ENCODE measurements around the gene TMPRSS11E. TPM values are rescaled to one million over a fixed set of nuclear protein-coding genes. Genes with fewer than 3 reads are reported as not detected.

Gene TMPRSS11E
- polyA plus RNA-seq, 1 experiment, result not detected

GRCh38 chr4:68461790-68462189 is 14.5 kb downstream of the TMPRSS11E start:
- TF ChIP-seq CTCF (IDR thresholded peaks at IDR 0.05; ENCODE audit: low read depth, low read length), result no peak
- Histone ChIP-seq H3K27me3 (ENCODE audit: control insufficient read depth, insufficient read depth, low read length) (no peaks in the 10 kb centered on the region), H3K4me3 (ENCODE audit: low read depth, low read length) (no peak overlapping the region), H3K27ac (ENCODE audit: low read depth, low read length) (no peak overlapping the region), H3K9me3 (ENCODE audit: control insufficient read depth, insufficient read depth, low read length) (no peaks in the 10 kb centered on the region)
- POLR2A ChIA-PET, result no interaction called here
- CTCF ChIA-PET, result interaction anchor here (2.4 kb wide), 1 partner anchor 37 kb away, joined by 10 read pairs; no protein-coding TSS in a partner anchor
- no peak for DNase-seq (ENCODE audit: low read depth, low spot score)

GRCh38 chr4:68462691-68463090 is 15.4 kb downstream of the TMPRSS11E start:
- no peak for TF ChIP-seq CTCF (IDR thresholded peaks at IDR 0.05; ENCODE audit: low read depth, low read length)
- Histone ChIP-seq H3K27me3 (ENCODE audit: control insufficient read depth, insufficient read depth, low read length) (no peaks in the 10 kb centered on the region), H3K9me3 (ENCODE audit: control insufficient read depth, insufficient read depth, low read length) (no peaks in the 10 kb centered on the region), H3K4me3 (ENCODE audit: low read depth, low read length) (no peak overlapping the region), H3K27ac (ENCODE audit: low read depth, low read length) (no peak overlapping the region)
- ChIA-PET POLR2A (no interaction called here), CTCF (interaction anchor here (2.4 kb wide), 1 partner anchor 36 kb away, joined by 10 read pairs; no protein-coding TSS in a partner anchor)
- no peak for DNase-seq (ENCODE audit: low read depth, low spot score)

GRCh38 chr4:68463796-68464195 is 16.5 kb downstream of the TMPRSS11E start:
- peak; percentile 6 for DNase-seq (ENCODE audit: low read depth, low spot score)
- ChIA-PET CTCF (interaction anchor here (1.4 kb wide), 1 partner anchor 34 kb away, joined by 3 read pairs; no protein-coding TSS in a partner anchor), POLR2A (no interaction called here)
- Histone ChIP-seq H3K27ac (ENCODE audit: low read depth, low read length) (no peak overlapping the region), H3K27me3 (ENCODE audit: control insufficient read depth, insufficient read depth, low read length) (no peaks in the 10 kb centered on the region), H3K4me3 (ENCODE audit: low read depth, low read length) (no peak overlapping the region), H3K9me3 (ENCODE audit: control insufficient read depth, insufficient read depth, low read length) (no peaks in the 10 kb centered on the region)
- TF ChIP-seq CTCF (IDR thresholded peaks at IDR 0.05; ENCODE audit: low read depth, low read length), result no peak

- TF ChIP-seq CTCF (IDR thresholded peaks at IDR 0.05; ENCODE audit: low read depth, low read length), result no peak
- DNase-seq (ENCODE audit: low read depth, low spot score), result no peak
- H3K4me3 ChIP-seq (ENCODE audit: low read depth, low read length), result no peak overlapping the region
- CTCF ChIA-PET, result interaction anchor here (1.0 to 1.4 kb wide), 2 partner anchors 9 to 33 kb away, joined by 3 to 4 read pairs; no protein-coding TSS in a partner anchor
- POLR2A ChIA-PET, result no interaction called here
- no peaks in the 10 kb centered on the region for H3K9me3 ChIP-seq (ENCODE audit: control insufficient read depth, insufficient read depth, low read length)
- no peak overlapping the region for H3K27ac ChIP-seq (ENCODE audit: low read depth, low read length)
- no peaks in the 10 kb centered on the region for H3K27me3 ChIP-seq (ENCODE audit: control insufficient read depth, insufficient read depth, low read length)
Measured at GRCh38 chr4:68465058-68465457, 17.8 kb downstream of the TMPRSS11E start.

- DNase-seq (ENCODE audit: low read depth, low spot score), result peak; percentile 32
- H3K4me3 ChIP-seq (ENCODE audit: low read depth, low read length), result no peak overlapping the region
- POLR2A ChIA-PET, result no interaction called here
Measured at GRCh38 chr4:68466185-68466584, 18.9 kb downstream of the TMPRSS11E start.

More at GRCh38 chr4:68466185-68466584, 18.9 kb downstream of the TMPRSS11E start:
- CTCF ChIA-PET, result no interaction called here
- Histone ChIP-seq H3K9me3 (ENCODE audit: control insufficient read depth, insufficient read depth, low read length) (no peaks in the 10 kb centered on the region), H3K27ac (ENCODE audit: low read depth, low read length) (no peak overlapping the region), H3K27me3 (ENCODE audit: control insufficient read depth, insufficient read depth, low read length) (no peaks in the 10 kb centered on the region)
- TF ChIP-seq CTCF (IDR thresholded peaks at IDR 0.05; ENCODE audit: low read depth, low read length), result no peak

Data from AG04450 (cell line).